ENCODE results near the gene TERC. TPM values are rescaled to one million over a fixed set of nuclear protein-coding genes. Genes with fewer than 3 reads are reported as not detected.

The TERC gene
- 52.4 and 143 TPM in 2 replicates for total RNA-seq (2014; rRNA removed; shearing (Covaris generic))
- polyA plus RNA-seq (2015; cell fraction: cytosol; rRNA removed): not detected in 2 replicates
- polyA plus RNA-seq (2015; cell fraction: nucleus; rRNA removed): not detected in 2 replicates

- DNase-seq (ENCODE audit: low read depth): peak; percentile 91
Measured at GRCh38 chr3:169764882-169765612, at the start of gene TERC. TERC (minus strand) TSS chr3:169765060.

- no peak for DNase-seq (ENCODE audit: low read depth)
Measured at GRCh38 chr3:169813757-169814517, 49.1 kb upstream of the TERC start.

GRCh38 chr3:169813278-169813677 lies 48.4 kb upstream of the TERC start:
- DNase-seq (ENCODE audit: low read depth): no peak

GRCh38 chr3:169812332-169813235 lies 47.7 kb upstream of the TERC start, which contains the start of the genes LRRC34 and LRRIQ4:
LRRC34 (minus strand) TSS chr3:169812904; CDS start chr3:169812548, 356 bp downstream.
LRRIQ4 (plus strand) TSS chr3:169812870; CDS start chr3:169821922, 9,052 bp downstream.
- no peak for DNase-seq (ENCODE audit: low read depth)

- DNase-seq (ENCODE audit: low read depth): no peak
Measured at GRCh38 chr3:169811631-169812331, 46.9 kb upstream of the TERC start.

GRCh38 chr3:169809230-169809795 lies 44.5 kb upstream of the TERC start:
- no peak for DNase-seq (ENCODE audit: low read depth)

- no peak for DNase-seq (ENCODE audit: low read depth)
Measured at GRCh38 chr3:169804681-169805080, 39.8 kb upstream of the TERC start.

- no peak for DNase-seq (ENCODE audit: low read depth)
Measured at GRCh38 chr3:169792359-169792758, 27.5 kb upstream of the TERC start.

GRCh38 chr3:169790687-169791429 lies 26.0 kb upstream of the TERC start:
- DNase-seq (ENCODE audit: low read depth): peak; percentile 77

- DNase-seq (ENCODE audit: low read depth): no peak
Measured at GRCh38 chr3:169790219-169790618, 25.4 kb upstream of the TERC start.

GRCh38 chr3:169787791-169788190 lies 22.9 kb upstream of the TERC start:
- no peak for DNase-seq (ENCODE audit: low read depth)

- DNase-seq (ENCODE audit: low read depth): no peak
Measured at GRCh38 chr3:169787120-169787519, 22.3 kb upstream of the TERC start.

GRCh38 chr3:169781209-169781855 lies 16.5 kb upstream of the TERC start:
- no peak for DNase-seq (ENCODE audit: low read depth)

- no peak for DNase-seq (ENCODE audit: low read depth)
Measured at GRCh38 chr3:169780742-169781141, 15.9 kb upstream of the TERC start.

GRCh38 chr3:169777822-169778221 lies 13.0 kb upstream of the TERC start:
- no peak for DNase-seq (ENCODE audit: low read depth)

GRCh38 chr3:169774186-169774585 lies 9.3 kb upstream of the TERC start:
- no peak for DNase-seq (ENCODE audit: low read depth)

GRCh38 chr3:169772897-169773816 lies 8.3 kb upstream of the TERC start, which contains the start of gene MYNN:
MYNN (plus strand) TSS chr3:169773396; CDS start chr3:169774296, 900 bp downstream.
- peak; percentile 91 for DNase-seq (ENCODE audit: low read depth)
